Measurements from ENCODE around the gene ABCC10. TPM values are rescaled to one million over a fixed set of nuclear protein-coding genes. Genes with fewer than 3 reads are reported as not detected.

Gene ABCC10
- total and polyA plus RNA-seq, 10 of the 15 experiments (the other 5 are each of a cell fraction or from before 2014, with no cell fraction given) = 0.80 to 18.2 (median 6.4) TPM

DNA sequence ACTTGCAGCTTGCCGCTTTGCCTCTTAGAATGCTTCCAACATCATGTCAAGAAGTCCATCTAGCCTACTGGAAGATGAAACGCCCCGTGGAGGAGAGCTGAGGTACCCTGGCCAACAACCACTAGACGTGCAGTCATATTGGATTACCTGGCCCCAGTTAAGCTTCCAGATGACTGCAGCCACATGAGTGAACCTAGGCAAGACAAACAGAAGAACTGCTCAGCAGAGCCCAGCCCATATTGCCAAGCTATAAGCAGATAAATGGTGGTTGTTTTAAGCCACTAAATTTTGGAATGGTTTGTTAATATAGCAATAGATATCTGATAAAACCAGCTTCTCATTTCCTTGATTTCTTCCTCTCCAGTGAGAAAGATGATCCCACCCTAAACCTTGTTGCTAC lies 32.7 kb downstream of the ABCC10 start:
- Histone ChIP-seq H2AFZ (ENCODE audit: control insufficient read depth, low read depth, low read length) (no peak overlapping the region), H3K27me3 (replicated peaks in 1 of 2; ENCODE audit: control insufficient read depth in 2 of 2, insufficient read depth in 2 of 2, low read length in 1 of 2) (peaks cover 2 to 3% of the 10 kb centered on the region in 2 experiments; a peak in 3 of 4 replicates), H4K20me1 (ENCODE audit: control insufficient read depth, insufficient read depth) (no peaks in the 10 kb centered on the region), H3K9ac (ENCODE audit: control insufficient read depth, insufficient read depth, low read length) (no peak overlapping the region), H3K79me2 (ENCODE audit: control insufficient read depth, insufficient read depth, low read length) (no peaks in the 10 kb centered on the region), H3K27ac (ENCODE audit: control insufficient read depth, insufficient read depth) (no peak overlapping the region), H3K9me3 (replicated peaks; ENCODE audit: control insufficient read depth, insufficient read depth, low read length) (no peaks in the 10 kb centered on the region), H3K4me1 (ENCODE audit: control insufficient read depth, insufficient read depth, low read length) (peaks cover 6% of the 10 kb centered on the region), H3K4me3 (no peak overlapping the region), H3K36me3 (ENCODE audit: control insufficient read depth in 2 of 2, insufficient read depth in 2 of 2, low read length in 1 of 2) (no peaks in the 10 kb centered on the region), H3K4me2 (ENCODE audit: control insufficient read depth, insufficient read depth) (no peak overlapping the region)
- no TSS peak for BruUV-seq (replicated peaks)
- ChIA-PET RAD21 (ENCODE audit: unreplicated experiment) (no interaction called here), SMC1A (ENCODE audit: uncharacterized antibody, unreplicated experiment) (interaction anchor here (0.8 to 1.4 kb wide), 6 partner anchors 11 to 281 kb away, joined by 3 to 4 read pairs (median 3); partner anchors contain the start of gene TJAP1), CTCF (interaction anchor here (1.0 to 2.2 kb wide), 3 partner anchors 12 to 196 kb away, joined by 4 to 12 read pairs (median 5); no protein-coding TSS in a partner anchor), POLR2A (interaction anchor here (1.2 kb wide), 1 partner anchor 17 kb away, joined by 3 read pairs; the partner anchor contains the start of gene TJAP1)
- FAIRE-seq (no peak), ATAC-seq (no peak), DNase-seq (ENCODE audit: low read depth, low spot score) (no peak)
- 20% methylated on average over 4 of the region's 4 CpGs for WGBS (ENCODE audit: insufficient coverage, insufficient replicate concordance, low lambda C conversion rate, missing lambda C conversion rate)
- intact Hi-C loops (cut with micrococcal nuclease; ENCODE audit: unreplicated experiment) (no loop called here), in situ Hi-C loops (cut with MboI) (no loop called here)
- TF ChIP-seq, protein P1, sequence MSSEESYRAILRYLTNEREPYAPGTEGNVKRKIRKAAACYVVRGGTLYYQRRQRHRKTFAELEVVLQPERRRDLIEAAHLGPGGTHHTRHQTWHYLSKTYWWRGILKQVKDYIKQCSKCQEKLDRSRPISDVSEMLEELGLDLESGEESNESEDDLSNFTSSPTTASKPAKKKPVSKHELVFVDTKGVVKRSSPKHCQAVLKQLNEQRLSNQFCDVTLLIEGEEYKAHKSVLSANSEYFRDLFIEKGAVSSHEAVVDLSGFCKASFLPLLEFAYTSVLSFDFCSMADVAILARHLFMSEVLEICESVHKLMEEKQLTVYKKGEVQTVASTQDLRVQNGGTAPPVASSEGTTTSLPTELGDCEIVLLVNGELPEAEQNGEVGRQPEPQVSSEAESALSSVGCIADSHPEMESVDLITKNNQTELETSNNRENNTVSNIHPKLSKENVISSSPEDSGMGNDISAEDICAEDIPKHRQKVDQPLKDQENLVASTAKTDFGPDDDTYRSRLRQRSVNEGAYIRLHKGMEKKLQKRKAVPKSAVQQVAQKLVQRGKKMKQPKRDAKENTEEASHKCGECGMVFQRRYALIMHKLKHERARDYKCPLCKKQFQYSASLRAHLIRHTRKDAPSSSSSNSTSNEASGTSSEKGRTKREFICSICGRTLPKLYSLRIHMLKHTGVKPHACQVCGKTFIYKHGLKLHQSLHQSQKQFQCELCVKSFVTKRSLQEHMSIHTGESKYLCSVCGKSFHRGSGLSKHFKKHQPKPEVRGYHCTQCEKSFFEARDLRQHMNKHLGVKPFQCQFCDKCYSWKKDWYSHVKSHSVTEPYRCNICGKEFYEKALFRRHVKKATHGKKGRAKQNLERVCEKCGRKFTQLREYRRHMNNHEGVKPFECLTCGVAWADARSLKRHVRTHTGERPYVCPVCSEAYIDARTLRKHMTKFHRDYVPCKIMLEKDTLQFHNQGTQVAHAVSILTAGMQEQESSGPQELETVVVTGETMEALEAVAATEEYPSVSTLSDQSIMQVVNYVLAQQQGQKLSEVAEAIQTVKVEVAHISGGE (CRISPR knock-in tag; IDR thresholded peaks at IDR 0.05) = no peak
- TF ChIP-seq SP1 (IDR thresholded peaks at IDR 0.05; ENCODE audit: low read depth, low read length) (no peak), MEF2A (IDR thresholded peaks at IDR 0.05; ENCODE audit: insufficient read depth, low read depth, low read length) (no peak)
- TF ChIP-seq, protein P2, sequence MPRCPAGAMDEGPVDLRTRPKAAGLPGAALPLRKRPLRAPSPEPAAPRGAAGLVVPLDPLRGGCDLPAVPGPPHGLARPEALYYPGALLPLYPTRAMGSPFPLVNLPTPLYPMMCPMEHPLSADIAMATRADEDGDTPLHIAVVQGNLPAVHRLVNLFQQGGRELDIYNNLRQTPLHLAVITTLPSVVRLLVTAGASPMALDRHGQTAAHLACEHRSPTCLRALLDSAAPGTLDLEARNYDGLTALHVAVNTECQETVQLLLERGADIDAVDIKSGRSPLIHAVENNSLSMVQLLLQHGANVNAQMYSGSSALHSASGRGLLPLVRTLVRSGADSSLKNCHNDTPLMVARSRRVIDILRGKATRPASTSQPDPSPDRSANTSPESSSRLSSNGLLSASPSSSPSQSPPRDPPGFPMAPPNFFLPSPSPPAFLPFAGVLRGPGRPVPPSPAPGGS (IDR thresholded peaks at IDR 0.05; ENCODE audit: borderline replicate concordance, insufficient read depth, low read depth, low read length, poor library complexity, severe bottlenecking) = no peak

All from GM12878 (cell line).